GM18870 (cell line): ENCODE results near the gene GFI1.
"Not testable (repeated sequence)": the region's sequence is repeated elsewhere in the genome, so short reads cannot be mapped to it uniquely, and the experiment has no call there.

Source experiments
- ATAC-seq: cut with Tn5 transposase; IDR thresholded peaks from one replicate; pipeline ENCODE4 v1.9.1; 2021; ENCODE audit warnings: moderate library complexity; ENCODE audit not compliant: unreplicated experiment

The GFI1 gene

GRCh38 chr1:92486251-92487077 is at the start of gene GFI1:
Gene GFI1 (minus strand): TSS chr1:92486925. CDS start chr1:92483487, 3,438 bp downstream.
- ATAC-seq, result peak; percentile 20

- ATAC-seq, result not testable (repeated sequence)
These were observed 45.6 kb upstream of the GFI1 start for GRCh38 chr1:92532371-92532770.

GRCh38 chr1:92531939-92532338 is 45.2 kb upstream of the GFI1 start:
- not testable (repeated sequence) for ATAC-seq

- ATAC-seq, result no peak
These were observed 40.9 kb upstream of the GFI1 start for GRCh38 chr1:92527670-92528069.

- ATAC-seq, result not testable (repeated sequence)
These were observed 38.3 kb upstream of the GFI1 start for GRCh38 chr1:92524944-92525590.

GRCh38 chr1:92519043-92519442 is 32.3 kb upstream of the GFI1 start:
- ATAC-seq, result no peak

GRCh38 chr1:92516574-92516973 is 29.8 kb upstream of the GFI1 start:
- no peak for ATAC-seq

- ATAC-seq, result no peak
These were observed 29.1 kb upstream of the GFI1 start for GRCh38 chr1:92515796-92516201.

- ATAC-seq, result peak; percentile 78
These were observed 24.8 kb upstream of the GFI1 start for GRCh38 chr1:92511541-92511940.

GRCh38 chr1:92509619-92510018 is 22.9 kb upstream of the GFI1 start:
- ATAC-seq, result no peak

- no peak for ATAC-seq
These were observed 18.4 kb upstream of the GFI1 start for GRCh38 chr1:92505015-92505692.

- ATAC-seq, result no peak
These were observed 17.7 kb upstream of the GFI1 start for GRCh38 chr1:92504291-92505014.

GRCh38 chr1:92503926-92504285 is 17.2 kb upstream of the GFI1 start:
- no peak for ATAC-seq

GRCh38 chr1:92503043-92503925 is 16.6 kb upstream of the GFI1 start:
- ATAC-seq, result no peak

GRCh38 chr1:92502247-92502646 is 15.5 kb upstream of the GFI1 start:
- ATAC-seq, result peak; percentile 81

- ATAC-seq, result no peak
These were observed 13.8 kb upstream of the GFI1 start for GRCh38 chr1:92500552-92500951.

GRCh38 chr1:92495392-92496063 is 8.8 kb upstream of the GFI1 start:
- ATAC-seq, result no peak

GRCh38 chr1:92494485-92495141 is 7.9 kb upstream of the GFI1 start:
- ATAC-seq, result no peak

- ATAC-seq, result no peak
These were observed 6.4 kb upstream of the GFI1 start for GRCh38 chr1:92493139-92493538.
